GM19397 (cell line): ENCODE measurements around the gene TRIOBP.

Experiments
- ATAC-seq: cut with Tn5 transposase; IDR thresholded peaks from one replicate; pipeline ENCODE4 v1.9.1; 2021; ENCODE audit warnings: mild to moderate bottlenecking, moderate library complexity; ENCODE audit not compliant: unreplicated experiment

The TRIOBP gene

GRCh38 chr22:37803195-37803638, 106.4 kb downstream of the TRIOBP start:
- ATAC-seq = no peak

DNA sequence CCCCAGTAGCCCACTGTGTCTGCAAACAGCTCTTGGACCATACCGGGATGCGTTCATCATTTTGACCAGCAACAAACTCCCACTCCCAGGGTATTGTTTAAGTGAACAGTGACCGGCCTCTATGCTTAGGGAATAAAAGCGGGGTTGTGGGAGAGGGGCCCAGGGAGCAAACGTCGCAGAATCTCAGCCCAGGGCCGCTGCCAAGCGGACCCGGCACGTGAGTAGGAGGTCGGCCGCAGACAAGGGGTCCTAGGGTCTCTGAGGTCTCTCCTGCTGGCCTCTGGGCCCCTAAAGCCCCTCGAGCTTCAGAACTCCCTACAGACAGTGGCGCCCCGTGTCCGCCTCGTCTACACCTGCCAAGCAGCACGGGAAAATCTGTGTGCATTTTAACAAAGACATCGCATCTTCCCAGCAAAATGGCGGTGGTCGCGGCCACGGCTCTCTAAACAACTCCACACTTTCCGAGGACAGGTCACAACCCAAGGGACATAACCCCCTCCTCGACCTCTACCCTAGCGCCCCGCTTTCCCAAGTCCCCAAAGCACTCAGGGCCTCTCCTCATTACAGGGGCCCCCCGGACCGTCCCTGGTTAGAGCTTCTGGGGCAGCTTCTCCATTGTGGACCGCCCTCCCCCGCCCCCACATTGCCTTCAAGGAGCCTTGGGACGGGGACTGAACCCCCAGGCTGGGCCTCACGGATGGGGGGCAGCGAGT, 106.9 kb downstream of the TRIOBP start:
- no peak for ATAC-seq

DNA sequence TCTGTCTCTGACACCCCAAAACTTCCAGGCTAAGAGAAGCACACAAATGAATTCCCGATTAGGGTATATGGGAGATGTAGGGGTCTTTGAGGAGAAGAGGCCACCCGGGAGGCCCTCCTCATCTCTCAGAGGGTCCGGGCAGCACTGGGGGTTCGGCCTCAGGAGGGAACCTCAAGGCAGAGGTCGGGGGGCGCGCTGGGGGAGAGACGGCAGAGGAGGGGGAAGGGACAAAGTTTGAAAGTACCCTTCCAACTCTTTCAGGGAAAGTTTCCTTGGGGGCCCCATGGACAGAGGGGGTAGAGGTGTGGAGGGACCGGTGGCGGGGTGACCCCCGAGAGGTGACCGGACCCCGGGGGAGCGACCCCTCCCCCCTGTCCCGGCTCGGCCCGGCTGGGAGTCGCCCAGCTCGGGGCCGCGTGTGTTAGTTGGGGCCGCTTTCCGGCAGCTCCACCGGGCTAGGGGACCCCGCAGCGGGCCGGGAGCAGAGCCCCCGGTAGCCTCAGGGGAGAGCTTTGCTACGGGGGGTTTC, 107.6 kb downstream of the TRIOBP start:
- no peak for ATAC-seq

DNA sequence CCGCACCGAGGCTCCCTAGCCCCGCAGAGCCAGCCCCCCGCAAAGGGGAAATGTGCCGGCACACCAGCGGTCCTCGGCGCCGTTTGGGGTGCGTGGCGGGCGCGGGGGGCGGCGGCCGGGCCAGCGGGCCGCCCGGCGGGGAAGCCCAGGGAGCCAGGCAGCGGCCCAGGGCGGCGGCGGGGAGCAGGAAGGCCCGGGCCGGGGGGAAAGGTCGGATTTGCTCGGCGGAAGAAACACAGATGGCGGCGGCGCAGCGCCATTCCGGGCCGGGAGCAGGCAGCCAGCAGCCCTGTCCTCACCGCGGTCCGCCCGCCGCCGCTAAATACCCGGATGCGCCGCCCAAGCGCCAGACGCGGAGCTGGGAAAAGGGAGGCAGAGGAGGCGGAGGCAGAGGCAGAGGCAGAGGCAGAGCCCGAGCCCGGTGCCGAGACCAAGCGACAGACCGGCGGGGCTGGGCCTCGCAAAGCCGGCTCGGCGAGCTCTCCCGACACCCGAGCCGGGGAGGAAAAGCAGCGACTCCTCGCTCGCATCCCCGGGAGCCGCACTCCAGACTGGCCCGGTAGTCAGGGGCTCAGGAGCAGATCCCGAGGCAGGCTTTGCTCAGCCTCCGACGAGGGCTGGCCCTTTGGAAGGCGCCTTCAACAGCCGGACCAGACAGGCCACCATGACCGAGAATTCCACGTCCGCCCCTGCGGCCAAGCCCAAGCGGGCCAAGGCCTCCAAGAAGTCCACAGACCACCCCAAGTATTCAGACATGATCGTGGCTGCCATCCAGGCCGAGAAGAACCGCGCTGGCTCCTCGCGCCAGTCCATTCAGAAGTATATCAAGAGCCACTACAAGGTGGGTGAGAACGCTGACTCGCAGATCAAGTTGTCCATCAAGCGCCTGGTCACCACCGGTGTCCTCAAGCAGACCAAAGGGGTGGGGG, 108.3 kb downstream of the TRIOBP start:
- no peak for ATAC-seq

- no peak for ATAC-seq
These were observed 109.0 kb downstream of the TRIOBP start for GRCh38 chr22:37805810-37806277.

- ATAC-seq = no peak
These were observed 109.8 kb downstream of the TRIOBP start for GRCh38 chr22:37806409-37807333.

DNA sequence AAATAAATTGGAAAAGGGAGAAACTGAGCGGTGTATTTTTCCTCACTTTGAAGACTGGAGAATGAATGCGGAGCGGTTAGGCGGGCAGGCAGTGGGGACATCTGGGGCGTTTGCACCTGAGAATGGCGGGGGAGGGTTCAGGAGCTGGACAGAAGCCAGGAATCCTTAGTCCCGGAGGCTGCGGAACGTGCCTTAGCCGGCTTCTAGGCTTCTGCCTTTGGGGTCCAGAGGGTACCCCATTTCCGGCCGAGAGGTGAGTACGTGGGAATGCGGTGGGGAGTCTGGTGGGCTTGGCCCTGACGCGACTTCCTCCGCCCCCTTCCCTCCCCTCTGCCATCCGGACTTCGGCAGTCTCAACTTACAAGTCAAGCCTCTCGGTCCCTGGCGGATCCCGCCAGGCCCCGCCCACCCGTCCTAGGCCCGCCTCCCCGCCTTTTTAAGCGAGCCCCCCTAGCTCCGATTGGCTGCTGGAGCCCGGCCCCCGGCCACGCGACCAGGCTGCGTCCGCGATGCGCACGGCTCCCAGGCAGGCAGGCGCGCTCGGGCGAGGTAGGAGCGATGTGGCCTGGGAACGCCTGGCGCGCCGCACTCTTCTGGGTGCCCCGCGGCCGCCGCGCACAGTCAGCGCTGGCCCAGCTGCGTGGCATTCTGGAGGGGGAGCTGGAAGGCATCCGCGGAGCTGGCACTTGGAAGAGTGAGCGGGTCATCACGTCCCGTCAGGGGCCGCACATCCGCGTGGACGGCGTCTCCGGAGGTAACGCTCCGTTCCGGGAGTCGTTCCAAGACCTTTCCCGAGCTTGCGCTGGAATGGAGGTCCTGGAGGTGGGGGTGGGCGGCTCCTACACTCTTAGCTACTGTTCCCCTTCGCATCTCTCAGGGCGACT, 110.8 kb downstream of the TRIOBP start, which contains the start of gene GCAT:
GCAT (plus strand) TSS at position 525 of the 884 bp plus-strand sequence; CDS start at position 559, 34 bp downstream.
- ATAC-seq = peak; percentile 90

- no peak for ATAC-seq
These were observed 111.4 kb downstream of the TRIOBP start for GRCh38 chr22:37808294-37808657.

DNA sequence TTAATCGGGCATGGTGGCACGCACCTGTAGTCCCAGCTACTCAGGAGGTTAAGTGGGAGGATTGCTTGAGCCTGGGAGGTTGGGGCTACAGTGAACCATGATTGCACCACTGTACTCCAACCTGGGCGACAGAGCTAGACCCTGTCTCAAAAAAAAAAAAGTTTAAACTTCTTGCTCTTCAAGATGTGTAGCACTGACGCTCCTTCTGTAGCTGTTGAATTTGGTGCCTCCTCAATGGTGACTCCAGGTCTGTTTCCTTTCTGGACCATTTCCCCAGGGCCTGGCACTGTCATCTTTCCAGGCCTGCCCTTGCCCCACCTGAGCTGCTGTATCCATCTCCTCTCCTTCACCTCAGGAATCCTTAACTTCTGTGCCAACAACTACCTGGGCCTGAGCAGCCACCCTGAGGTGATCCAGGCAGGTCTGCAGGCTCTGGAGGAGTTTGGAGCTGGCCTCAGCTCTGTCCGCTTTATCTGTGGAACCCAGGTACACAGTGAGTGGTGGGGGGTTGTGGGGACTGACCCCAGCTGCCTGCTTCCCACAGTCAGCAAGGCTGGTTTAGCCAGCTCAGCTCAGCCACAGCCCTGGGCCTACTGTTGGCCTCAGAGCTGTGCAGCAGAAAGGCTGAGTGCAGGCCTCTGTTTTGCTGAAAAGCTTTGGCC, 113.0 kb downstream of the TRIOBP start:
- ATAC-seq = no peak

GRCh38 chr22:37811867-37812266, 115.0 kb downstream of the TRIOBP start:
- no peak for ATAC-seq

GRCh38 chr22:37812869-37813678, 116.2 kb downstream of the TRIOBP start:
- no peak for ATAC-seq

GRCh38 chr22:37815593-37815992, 118.7 kb downstream of the TRIOBP start:
- no peak for ATAC-seq

GRCh38 chr22:37816543-37817180, 119.8 kb downstream of the TRIOBP start:
- ATAC-seq = no peak

DNA sequence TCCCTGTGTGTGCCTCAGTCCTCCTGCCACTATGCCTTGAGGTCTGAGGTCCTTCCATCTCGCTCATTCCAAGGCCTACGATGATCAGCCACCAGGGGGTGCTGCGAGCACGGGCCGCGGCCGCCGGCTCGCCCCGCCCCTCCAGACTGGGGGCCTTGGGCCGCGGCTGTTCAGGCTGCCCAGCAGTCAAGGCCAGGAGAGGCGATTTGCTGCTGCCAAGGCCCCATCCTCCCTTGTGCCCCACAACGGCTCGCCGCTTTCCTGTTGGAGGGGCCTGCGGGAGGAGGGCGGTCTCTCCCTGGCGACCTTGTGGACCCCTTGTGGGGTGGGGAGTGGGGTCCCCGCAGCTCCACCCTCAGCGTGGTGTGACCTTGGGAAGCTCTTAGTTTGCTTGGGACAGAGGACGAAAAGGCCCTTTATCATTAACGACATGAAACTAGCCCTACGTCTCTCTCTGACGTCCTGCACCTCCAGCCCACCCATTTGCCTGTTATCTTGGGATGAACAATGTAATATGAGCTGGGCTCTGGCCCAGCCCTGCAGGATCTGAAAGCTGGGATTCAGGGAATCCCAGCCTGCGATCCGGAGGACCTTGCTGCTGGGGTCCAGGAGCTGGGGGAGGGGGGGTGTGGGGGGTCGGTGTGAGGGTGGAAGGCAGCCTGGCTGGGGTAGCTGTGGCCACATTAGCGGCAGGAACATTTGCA, 121.0 kb downstream of the TRIOBP start:
- no peak for ATAC-seq

GRCh38 chr22:37818409-37819104, 121.7 kb downstream of the TRIOBP start:
- no peak for ATAC-seq

- no peak for ATAC-seq
These were observed 122.2 kb downstream of the TRIOBP start for GRCh38 chr22:37819105-37819433.

- no peak for ATAC-seq
These were observed 123.5 kb downstream of the TRIOBP start for GRCh38 chr22:37820350-37820749.
